Brain microvascular endothelial cell (primary cell): ENCODE results near the gene CCDC121.
"Not testable (repeated sequence)": the region's sequence is repeated elsewhere in the genome, so short reads cannot be mapped to it uniquely, and the experiment has no call there.

Source experiments
- DNase-seq: peaks from one replicate; pipeline ENCODE4 v3.0.0-alpha.2; 2020
- H3K27ac ChIP-seq: fragments of 250-450 bp; sonication (Bioruptor Pico); 2 replicates; pipeline ENCODE4 v1.5.1; 2020; ENCODE audit warnings: mild to moderate bottlenecking, moderate library complexity
- H3K27me3 ChIP-seq: fragments of 250-450 bp; sonication (Bioruptor Pico); replicated peaks from 2 replicates; pipeline ENCODE4 v1.5.1; 2020; ENCODE audit warnings: mild to moderate bottlenecking
- H3K36me3 ChIP-seq: fragments of 250-450 bp; sonication (Bioruptor Pico); replicated peaks from 2 replicates; pipeline ENCODE4 v1.5.1; 2020; ENCODE audit warnings: mild to moderate bottlenecking
- H3K4me3 ChIP-seq: 2 replicates; pipeline ENCODE4 v1.5.1; 2011; ENCODE audit warnings: low read depth, mild to moderate bottlenecking, control low read depth, low read length, moderate library complexity
- in situ Hi-C: cut with HindIII; loops from 2 replicates; pipeline ENCODE4 v1.10.0; 2017; ENCODE audit warnings: low sequenced_read_pairs, low pct_ligation_motif_present
- TF ChIP-seq, protein P1 (sequence below): IDR thresholded peaks from 2 replicates; pipeline ENCODE4 v1.5.1; 2011; ENCODE audit warnings: low read depth, mild to moderate bottlenecking, moderate library complexity, low read length, control low read depth, inconsistent platforms; ENCODE audit errors: missing control alignments

Gene CCDC121

DNA sequence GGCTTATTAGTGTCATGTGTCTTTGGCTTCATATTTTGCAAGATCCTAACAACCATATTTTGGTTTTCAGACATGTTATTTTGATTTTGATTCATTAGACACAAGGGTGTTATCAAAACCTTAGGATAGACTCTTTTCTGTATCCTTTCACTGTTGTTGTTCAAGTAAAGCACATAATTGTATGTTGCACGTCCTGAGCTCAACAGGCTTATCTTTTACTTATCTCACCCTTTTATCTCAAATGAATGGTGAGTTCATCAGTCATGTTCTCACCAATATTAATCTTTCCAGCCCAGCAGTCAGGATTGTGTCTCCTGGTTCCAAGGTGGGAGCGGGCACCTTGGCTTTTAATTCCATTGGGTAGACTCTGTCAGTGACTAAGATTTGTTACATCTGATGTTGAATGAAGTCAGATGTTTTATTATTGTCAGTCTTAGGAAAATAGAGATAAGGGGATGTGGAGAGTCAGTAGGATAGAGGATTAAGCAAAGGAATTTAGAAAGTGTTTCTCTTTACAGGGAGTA lies 12.0 kb upstream of the CCDC121 start:
- in situ Hi-C loops, result no loop called here
- peaks cover 46% of the 10 kb centered on the region for H3K36me3 ChIP-seq
- no peak overlapping the region for H3K27ac ChIP-seq

DNA sequence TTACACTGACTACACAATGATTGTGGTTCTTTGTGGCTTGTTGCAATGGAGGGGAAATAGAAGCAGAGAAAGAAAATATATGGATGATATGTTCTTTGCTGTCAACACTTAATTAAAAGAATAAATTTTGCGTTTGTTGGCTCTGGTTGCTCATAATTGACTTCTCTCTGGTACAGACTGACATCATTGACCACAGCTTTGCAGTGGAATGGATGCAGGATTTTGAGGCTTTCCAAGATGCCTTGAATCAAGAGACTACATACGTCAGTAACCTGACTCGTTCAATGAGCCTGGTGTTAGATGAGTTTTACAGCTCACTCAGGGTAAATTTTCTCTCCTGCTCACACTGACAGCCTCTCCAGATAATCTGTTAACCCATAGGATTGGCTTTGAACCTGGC lies 9.9 kb upstream of the CCDC121 start:
- peak; percentile 68 for DNase-seq
- Histone ChIP-seq H3K36me3 (peaks cover 54% of the 10 kb centered on the region), H3K4me3 (no peak overlapping the region), H3K27ac (peak overlapping the region; percentile 48), H3K27me3 (no peaks in the 10 kb centered on the region)
- TF ChIP-seq, protein P1, sequence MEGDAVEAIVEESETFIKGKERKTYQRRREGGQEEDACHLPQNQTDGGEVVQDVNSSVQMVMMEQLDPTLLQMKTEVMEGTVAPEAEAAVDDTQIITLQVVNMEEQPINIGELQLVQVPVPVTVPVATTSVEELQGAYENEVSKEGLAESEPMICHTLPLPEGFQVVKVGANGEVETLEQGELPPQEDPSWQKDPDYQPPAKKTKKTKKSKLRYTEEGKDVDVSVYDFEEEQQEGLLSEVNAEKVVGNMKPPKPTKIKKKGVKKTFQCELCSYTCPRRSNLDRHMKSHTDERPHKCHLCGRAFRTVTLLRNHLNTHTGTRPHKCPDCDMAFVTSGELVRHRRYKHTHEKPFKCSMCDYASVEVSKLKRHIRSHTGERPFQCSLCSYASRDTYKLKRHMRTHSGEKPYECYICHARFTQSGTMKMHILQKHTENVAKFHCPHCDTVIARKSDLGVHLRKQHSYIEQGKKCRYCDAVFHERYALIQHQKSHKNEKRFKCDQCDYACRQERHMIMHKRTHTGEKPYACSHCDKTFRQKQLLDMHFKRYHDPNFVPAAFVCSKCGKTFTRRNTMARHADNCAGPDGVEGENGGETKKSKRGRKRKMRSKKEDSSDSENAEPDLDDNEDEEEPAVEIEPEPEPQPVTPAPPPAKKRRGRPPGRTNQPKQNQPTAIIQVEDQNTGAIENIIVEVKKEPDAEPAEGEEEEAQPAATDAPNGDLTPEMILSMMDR, result no peak
- in situ Hi-C loops, result no loop called here

More for the DNA sequence above, 12.0 kb upstream of the CCDC121 start:
- no peaks in the 10 kb centered on the region for H3K27me3 ChIP-seq
- H3K4me3 ChIP-seq, result no peak overlapping the region
- DNase-seq, result peak; percentile 18
- TF ChIP-seq, protein P1, result no peak

DNA sequence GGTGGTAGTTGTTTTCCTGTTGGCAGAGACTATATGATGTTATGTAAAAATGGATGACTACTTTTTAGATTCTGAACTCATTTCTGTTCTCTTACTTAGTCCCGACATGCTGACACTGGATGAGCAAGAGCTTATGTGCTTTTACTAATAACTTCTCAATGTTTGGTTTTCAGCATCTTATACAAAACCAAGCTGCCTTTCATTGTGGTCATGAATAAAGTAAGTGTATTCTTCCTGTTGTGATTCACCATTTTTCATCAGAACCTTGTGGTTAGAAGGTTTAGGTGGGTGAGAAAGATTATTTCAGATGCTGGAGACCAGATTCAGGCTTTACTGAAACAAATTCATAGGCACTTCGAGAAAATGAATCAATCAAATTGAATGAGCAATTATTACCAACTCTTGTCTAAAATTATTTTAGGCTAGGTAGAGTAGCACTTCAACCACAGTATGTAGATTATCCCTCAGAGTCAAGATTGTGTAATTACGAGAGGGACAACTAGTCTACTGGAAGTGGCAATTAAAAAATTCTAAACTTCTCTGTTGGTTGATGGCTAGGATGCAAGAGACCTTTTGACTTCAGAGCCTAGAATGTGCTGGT lies 9.3 kb upstream of the CCDC121 start:
- peak; percentile 27 for DNase-seq
- in situ Hi-C loops, result no loop called here
- TF ChIP-seq, protein P1, result no peak
- H3K27me3 ChIP-seq, result no peaks in the 10 kb centered on the region
- H3K36me3 ChIP-seq, result peaks cover 50% of the 10 kb centered on the region
- peak overlapping the region; percentile 52 for H3K27ac ChIP-seq
- no peak overlapping the region for H3K4me3 ChIP-seq

DNA sequence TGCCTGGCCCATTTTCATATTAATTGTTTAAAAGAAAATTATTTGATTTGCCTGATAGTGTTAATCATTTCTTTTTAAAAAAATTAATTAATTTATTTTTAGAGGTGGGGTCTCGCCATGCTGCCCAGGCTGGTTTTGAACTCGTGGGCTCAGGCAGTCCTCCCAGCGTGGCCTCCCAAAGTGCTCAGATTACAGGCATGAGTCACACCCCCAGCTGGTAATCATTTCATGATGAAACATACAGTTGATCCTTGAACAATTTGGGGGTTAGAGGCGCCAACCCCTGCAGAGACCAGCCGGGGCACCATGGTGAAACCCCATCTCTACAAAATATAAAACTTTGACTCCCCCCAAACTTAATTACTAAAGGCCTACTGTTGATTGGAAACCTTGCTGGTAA lies 8.0 kb upstream of the CCDC121 start:
- Histone ChIP-seq H3K4me3 (no peak overlapping the region), H3K36me3 (peaks cover 49% of the 10 kb centered on the region), H3K27ac (no peak overlapping the region), H3K27me3 (no peaks in the 10 kb centered on the region)
- no peak for DNase-seq
- in situ Hi-C loops, result no loop called here
- TF ChIP-seq, protein P1, result no peak

DNA sequence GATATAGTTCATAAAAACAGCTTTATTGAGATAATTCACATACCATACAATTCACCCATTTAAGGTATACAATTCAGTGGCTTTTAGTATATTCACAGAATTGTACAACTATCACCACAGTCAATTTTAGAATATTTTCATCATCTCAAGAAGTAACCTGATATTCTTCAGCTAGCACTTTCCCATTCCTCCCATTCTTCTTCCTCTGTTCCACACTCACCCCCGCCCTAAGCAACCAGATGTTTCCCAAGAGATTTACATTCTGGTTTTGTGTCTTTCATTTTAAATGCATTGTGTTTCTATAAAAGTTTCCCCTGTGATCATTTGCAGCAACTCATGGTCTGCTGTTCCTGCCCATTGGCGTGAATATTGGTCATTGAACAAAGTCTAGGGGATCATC lies 5.5 kb upstream of the CCDC121 start:
- DNase-seq, result no peak
- H3K36me3 ChIP-seq, result peaks cover 41% of the 10 kb centered on the region
- H3K27ac ChIP-seq, result no peak overlapping the region
- in situ Hi-C loops, result no loop called here
- no peak overlapping the region for H3K4me3 ChIP-seq
- TF ChIP-seq, protein P1, result no peak
- no peaks in the 10 kb centered on the region for H3K27me3 ChIP-seq

DNA sequence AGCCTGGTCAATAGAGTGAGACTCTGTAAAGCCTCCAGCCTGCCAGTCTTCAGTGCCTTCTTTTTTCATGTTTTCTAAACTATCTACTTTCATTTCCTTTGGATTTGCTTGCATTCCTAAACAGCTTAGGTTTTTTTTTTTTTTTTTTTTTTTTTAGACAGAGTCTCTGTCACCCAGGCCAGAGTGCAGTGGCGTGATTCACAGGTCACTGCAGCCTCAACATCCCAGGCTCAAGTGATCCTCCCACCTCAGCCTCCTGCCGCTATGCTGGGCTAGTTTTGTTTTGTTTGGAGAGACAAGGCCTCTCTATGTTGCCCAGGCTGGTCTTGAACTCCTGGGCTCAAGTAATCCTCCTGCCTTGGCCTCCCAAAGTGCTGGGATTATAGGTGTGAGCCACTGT lies 1.4 kb upstream of the CCDC121 start:
- in situ Hi-C loops, H3K4me3 ChIP-seq, H3K27ac ChIP-seq: not testable (repeated sequence)

More for the DNA sequence above, 1.4 kb upstream of the CCDC121 start:
- H3K27me3 ChIP-seq, DNase-seq: not testable (repeated sequence)
- H3K36me3 ChIP-seq, result peaks cover 20% of the 10 kb centered on the region
